Activated CD4-positive, alpha-beta T cell treated with anti-CD3 and anti-CD28 coated beads, Interleukin-2, amount 50 U/mL, for 48 hours (primary cell): Measurements from ENCODE around the gene FRMD1.

Source experiments
- DNase-seq, 2 experiments: peaks; one replicate each; pipeline ENCODE4 v3.0.0-alpha.2; 2020

The FRMD1 gene

GRCh38 chr6:168022488-168023321 lies 56.3 kb downstream of the FRMD1 start:
- DNase-seq: no peak

GRCh38 chr6:168021581-168021980 lies 57.4 kb downstream of the FRMD1 start:
- DNase-seq: no peak

DNA sequence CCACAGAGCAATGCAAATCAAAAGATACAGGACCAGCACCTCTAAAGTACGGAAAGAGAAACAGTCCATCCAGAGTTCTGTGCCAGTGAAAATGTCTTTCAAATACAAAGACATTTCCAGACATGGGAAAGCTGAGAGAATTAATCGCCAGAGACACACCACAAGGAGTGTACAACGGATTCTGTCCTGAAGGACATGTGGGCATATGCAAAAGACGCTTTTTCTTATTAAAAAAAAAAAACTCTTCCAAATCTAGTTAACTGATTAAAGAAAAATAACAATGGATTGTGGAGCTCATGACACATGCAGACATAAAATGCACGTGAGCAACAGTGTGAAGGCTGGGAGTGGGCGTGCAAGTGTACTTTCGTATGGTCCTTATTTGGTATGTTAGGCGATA lies 58.8 kb downstream of the FRMD1 start:
- no peak for DNase-seq

DNA sequence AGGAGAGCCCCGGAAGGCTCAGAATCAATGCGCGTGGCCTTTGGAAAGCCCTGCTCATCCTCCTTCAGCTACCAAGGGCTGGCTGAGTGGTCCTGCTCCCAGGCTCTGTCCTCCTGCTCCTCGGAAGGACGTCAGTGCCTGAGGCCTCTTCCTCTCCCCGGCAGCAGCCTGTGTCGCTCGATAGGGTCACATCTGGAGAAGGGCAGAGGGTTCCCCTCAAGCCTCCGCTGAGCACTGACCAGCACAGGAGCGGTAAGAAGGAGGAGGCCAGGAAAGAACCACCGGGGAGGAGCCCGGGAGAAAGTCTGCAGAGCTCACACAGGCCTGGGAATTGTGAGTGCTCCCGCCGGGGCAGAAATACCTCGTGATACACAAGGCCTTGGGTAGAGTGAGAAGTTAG lies 60.3 kb downstream of the FRMD1 start:
- no peak for DNase-seq

DNA sequence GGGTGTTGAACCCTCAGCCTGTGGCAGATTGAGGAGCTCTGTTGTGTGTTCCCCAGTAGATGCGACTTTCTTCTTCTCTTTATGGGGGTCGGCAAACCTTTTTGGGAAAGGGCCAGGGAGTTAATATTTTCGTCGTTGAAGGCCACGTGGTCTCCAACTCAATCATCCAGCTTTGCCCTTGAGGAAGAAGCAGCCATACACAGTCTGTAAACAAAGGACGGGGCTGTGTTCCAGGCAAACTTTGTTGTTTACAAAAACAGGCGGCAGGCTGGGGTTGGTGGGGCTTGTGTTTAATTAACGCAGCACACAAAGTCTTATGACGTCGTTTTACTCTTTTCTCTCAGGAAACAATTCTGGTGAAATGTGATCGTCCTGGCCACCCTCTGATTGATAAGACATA lies 61.4 kb downstream of the FRMD1 start:
- DNase-seq: no peak

- no peak for DNase-seq
Observed at GRCh38 chr6:168016721-168017525, 62.1 kb downstream of the FRMD1 start.

DNA sequence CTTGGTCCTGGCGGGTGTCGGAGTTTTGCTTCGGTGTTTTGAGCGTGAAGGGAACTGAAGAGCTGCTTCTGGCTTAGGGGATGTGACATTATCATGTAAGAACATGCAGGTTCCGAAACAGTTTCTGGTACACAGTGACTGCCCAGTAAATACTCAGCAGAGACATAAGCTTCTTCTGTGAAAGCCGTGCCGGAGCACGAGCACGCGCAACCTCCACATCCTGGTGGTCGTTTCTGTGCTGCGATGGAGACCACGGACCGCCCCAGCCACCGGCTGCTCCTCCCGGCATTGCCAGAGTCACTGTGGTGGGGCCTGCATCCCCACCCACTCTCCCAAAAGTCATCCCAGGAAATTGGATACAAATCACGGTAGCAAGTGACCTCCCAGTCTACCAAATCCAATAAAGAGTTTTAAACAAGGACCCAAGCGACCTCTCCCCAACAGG lies 62.8 kb downstream of the FRMD1 start:
- no peak for DNase-seq

- DNase-seq: no peak
Observed at GRCh38 chr6:168015482-168016175, 63.4 kb downstream of the FRMD1 start.

GRCh38 chr6:168015009-168015408 lies 64.0 kb downstream of the FRMD1 start:
- no peak for DNase-seq

DNA sequence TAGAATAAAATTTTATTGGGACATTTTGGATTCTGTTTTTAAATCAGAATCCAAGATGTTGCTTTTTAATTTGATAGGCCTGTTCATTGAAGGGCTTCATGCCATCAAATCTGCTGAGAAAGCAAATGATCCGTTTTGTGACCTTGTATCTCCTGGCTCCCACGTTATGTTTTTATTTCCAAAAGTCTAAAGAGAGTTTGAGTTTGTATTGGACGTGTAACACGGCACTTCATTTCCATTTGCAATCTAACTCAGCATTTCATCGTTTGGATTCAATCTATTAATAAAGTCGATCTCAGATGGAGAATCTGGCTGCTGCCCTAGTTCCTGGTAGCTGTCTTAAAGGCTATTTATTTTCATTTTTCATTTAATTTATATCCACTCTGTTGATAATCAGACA lies 64.6 kb downstream of the FRMD1 start:
- no peak for DNase-seq

GRCh38 chr6:168013250-168013915 lies 65.6 kb downstream of the FRMD1 start:
- DNase-seq: no peak

DNA sequence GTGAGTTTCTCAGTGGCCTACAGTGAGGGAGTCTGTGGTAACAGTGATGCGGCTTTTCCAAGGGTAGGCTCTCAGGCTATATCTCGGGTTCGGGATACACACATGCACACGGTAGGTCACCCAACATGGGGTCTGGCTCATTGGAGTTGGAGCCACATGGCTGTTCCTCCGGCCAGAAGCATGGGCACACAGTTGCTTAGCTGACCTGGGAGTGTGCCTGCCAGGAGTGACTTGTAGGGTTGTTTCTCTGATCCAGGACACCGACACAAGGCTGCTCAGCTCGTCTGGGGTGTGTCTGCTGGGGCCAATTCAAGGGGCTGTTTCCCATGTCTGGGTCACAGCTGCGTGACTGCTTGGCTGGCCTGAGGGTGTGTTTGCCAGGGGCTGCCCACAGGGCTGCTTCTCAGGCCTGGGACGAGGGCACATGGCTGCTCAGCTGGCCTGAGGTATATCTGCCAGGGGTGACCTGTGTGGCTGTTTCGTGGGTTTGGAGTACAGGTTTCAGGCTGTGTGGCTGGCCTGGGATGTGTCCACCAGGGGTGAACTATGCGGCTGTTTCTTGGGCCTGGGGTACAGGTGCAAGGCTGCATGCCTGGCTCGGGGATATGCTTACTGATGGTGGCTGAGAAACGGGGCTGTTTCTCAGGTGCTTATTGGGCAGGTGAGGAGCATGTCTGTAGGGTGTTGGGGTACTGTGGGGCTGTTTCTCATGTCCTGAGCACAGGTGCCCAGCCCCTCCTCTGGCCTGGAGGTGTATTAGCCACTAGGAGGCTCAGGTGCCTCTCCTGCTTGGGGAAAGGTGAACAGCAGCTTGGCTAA lies 66.4 kb downstream of the FRMD1 start:
- DNase-seq: no peak

DNA sequence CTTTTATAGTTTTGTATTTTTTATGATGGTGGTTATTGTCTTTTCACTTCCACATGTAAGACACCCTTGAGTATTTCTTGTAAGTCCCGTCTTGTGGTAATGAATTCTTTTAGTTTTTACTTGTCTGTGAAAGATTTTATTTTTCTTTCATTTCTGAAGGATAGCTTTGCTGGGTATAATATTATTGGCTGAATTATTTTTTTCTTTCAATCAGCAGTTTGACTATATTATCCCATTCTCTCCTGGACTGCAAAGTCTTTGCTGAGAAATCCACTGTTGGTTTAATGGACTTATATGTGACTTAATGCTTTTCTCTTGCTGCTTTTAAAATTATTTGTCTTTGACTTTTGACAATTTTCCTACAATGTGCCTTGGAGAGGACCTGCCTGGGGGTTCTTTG lies 67.7 kb downstream of the FRMD1 start:
- no peak for DNase-seq

DNA sequence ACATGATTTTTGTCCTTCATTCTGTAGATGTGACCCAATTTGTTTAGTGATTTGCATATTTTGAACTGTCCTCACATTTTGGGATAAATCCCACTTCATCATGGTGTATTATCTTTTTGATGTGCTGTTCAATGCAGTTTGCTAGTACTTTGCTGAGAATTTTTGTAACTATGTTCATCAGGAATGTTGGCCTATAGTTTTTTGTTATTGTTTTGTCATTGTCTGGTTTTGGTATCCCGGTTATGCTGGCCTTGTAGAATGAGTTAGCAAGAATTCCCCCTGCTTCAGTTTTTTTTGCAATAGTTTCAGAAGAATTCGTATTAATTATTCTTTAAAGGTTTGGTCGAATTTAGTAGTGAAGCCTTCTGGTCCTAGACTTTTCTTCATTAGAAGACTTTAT lies 69.7 kb downstream of the FRMD1 start:
- no peak for DNase-seq

DNA sequence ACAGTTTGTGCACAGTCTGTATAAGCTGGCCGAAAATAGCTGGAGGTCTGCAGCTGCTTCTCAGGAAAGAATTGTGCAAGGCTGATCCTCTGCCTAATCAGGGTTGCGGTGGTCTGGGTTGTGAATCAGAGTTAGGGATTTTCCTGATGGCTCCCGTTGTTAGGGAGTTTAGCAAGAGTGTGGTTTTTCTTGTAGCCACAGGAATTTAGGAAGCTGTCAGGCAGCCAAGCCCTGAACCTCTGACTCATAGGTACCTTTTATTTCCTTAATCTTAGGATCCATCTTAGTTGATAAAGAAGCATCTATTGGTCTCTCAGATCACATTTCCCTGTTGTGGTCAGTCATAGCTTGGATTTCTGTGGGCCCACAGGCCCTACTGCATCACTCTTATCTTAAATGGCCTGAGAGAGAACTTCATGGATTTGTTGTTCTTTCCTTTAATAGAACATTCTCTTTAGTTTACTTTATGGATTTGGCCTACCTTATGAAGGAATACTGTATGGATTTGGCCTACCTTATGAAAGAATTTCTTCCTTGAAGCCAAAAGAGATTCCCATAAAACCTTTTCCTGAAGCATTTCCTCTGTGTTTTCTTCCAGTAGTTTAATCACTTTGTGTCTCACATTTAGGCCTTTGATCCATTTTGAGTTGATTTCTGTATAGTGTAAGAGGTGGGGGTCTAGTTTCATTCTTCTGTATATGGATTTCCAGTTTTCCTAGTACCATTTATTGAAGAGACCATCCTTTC lies 71.2 kb downstream of the FRMD1 start:
- no peak for DNase-seq

GRCh38 chr6:168005796-168006195 lies 73.2 kb downstream of the FRMD1 start:
- DNase-seq: no peak

DNA sequence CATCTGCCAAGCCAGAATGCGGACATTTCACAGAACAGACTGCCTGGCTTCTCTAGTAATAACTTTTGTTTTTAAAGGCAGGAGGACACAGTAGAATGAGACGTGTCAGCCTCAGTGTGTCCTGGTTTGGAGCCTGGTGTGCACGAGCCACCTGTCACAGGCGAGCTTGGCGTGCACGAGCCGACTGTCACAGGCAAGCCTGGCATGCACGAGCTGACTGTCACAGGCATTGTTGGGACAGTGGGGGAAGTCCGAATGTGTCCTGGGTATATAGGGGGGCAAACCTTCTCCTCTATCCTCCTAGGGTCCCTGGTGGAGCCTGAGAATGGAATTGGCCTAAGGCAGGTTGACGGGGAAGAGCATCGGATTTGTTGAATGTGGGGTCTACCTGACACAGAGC lies 74.1 kb downstream of the FRMD1 start:
- no peak for DNase-seq

DNA sequence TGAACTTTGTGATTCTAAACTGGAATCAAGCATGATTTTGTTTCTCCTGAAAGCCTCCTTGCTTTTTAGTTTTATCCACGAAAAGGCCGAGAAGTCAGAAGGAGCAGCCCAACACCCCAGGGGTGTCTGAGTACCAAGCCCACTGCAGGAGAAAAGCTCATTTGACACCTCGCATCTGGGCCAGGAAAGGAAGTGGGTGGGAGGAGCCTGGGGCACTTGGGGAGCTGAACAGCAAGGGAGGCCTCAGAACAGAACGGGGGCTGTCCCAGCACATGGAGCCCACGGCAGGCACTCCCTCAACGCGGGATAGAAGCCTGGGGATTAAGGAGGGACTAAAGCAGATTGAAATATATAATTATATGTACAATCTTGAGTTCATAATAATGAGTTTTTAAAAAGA lies 75.0 kb downstream of the FRMD1 start:
- DNase-seq: no peak
